A549 (cell line): Measurements from ENCODE around the gene FMOD. TPM values are rescaled to one million over a fixed set of nuclear protein-coding genes. Genes with fewer than 3 reads are reported as not detected.

Experiments used
- ATAC-seq, 2 experiments: fragments of 200-7000 bp in 1 of 2; fragments of >200 bp in 1 of 2; cut with Nextera tagmentation in 1 of 2; cut with Tn5 transposase in 1 of 2; 3 replicates each; pipeline versions ENCODE4 v1.8.0 to v1.9.1; 2018 to 2020; ENCODE audit warnings: mild to moderate bottlenecking in 1 of 2, moderate library complexity in 1 of 2
- CTCF ChIA-PET: fragments of 300-600 bp; sonication (Branson Sonifier 250); formaldehyde crosslinking; extraction: SDS; loops from one replicate; lab custom pipeline; 2021; ENCODE audit warnings: antibody characterized with exemption, inconsistent platforms; lab: Yijun Ruan, JAX
- POLR2A ChIA-PET: fragments of 350-600 bp; formaldehyde crosslinking; extraction: SDS; loops from one replicate; lab custom pipeline; 2021; ENCODE audit warnings: antibody characterized with exemption, inconsistent platforms; lab: Yijun Ruan, JAX
- DNase-seq, 2 experiments: peaks; one replicate each; pipeline versions ENCODE4 v3.0.0 to v3.0.0-alpha.2; 2011 to 2016; ENCODE audit warnings: low read depth in 1 of 2, low spot score in 1 of 2
- FAIRE-seq: peaks from 2 replicates; lab custom pipeline; 2011; peaks lifted over from hg19 to GRCh38; lab: Jason Lieb, UNC
- H3K27ac ChIP-seq, 2 experiments: fragments of >200 bp; sonication (Bioruptor Twin); formaldehyde crosslinking; 3 replicates each; pipeline ENCODE4 v1.5.1; 2016 to 2017
- H3K4me1 ChIP-seq: fragments of >200 bp; sonication (Bioruptor Twin); formaldehyde crosslinking; 3 replicates; pipeline ENCODE4 v1.6.1; 2016
- H3K4me2 ChIP-seq: fragments of >200 bp; sonication (Bioruptor Twin); formaldehyde crosslinking; 3 replicates; pipeline ENCODE4 v1.6.1; 2016
- H3K4me3 ChIP-seq: fragments of >200 bp; sonication (Bioruptor Twin); formaldehyde crosslinking; 3 replicates; pipeline ENCODE4 v1.5.1; 2016
- H3K9me3 ChIP-seq: fragments of >200 bp; sonication (Bioruptor Twin); formaldehyde crosslinking; 3 replicates; pipeline ENCODE4 v1.6.1; 2016
- CHD2 ChIP-seq: fragments of 150-350 bp; IDR thresholded peaks from 2 replicates; pipeline ENCODE4 v1.6.1; 2014; ENCODE audit warnings: low read length; ENCODE audit not compliant: partially characterized antibody
- CTCF ChIP-seq: fragments of >200 bp; sonication (Bioruptor Twin); formaldehyde crosslinking; IDR thresholded peaks from 3 replicates; pipeline ENCODE4 v1.5.1; 2016
- FOXS1 ChIP-seq: fragments of 250-450 bp; sonication (Bioruptor Pico); IDR thresholded peaks from 2 replicates; pipeline ENCODE4 v1.5.0; 2020; ENCODE audit warnings: mild to moderate bottlenecking, moderate library complexity
- HMGXB4 ChIP-seq: fragments of 250-450 bp; sonication (Bioruptor Pico); IDR thresholded peaks from 2 replicates; pipeline ENCODE4 v1.5.0; 2021; ENCODE audit warnings: mild to moderate bottlenecking, moderate library complexity, borderline replicate concordance
- HOXA7 ChIP-seq: fragments of 250-450 bp; sonication (Bioruptor Pico); IDR thresholded peaks from 2 replicates; pipeline ENCODE4 v1.5.0; 2020; ENCODE audit warnings: mild to moderate bottlenecking, moderate library complexity
- MAFK ChIP-seq: fragments of 450-650 bp; IDR thresholded peaks from 2 replicates; pipeline ENCODE4 v1.6.1; 2014; ENCODE audit not compliant: partially characterized antibody
- RAD21 ChIP-seq, 2 experiments: fragments of >200 bp in 1 of 2; sonication (Bioruptor Twin) in 1 of 2; formaldehyde crosslinking in 1 of 2; IDR thresholded peaks in 1 of 2; conservative IDR thresholded peaks in 1 of 2; 2 replicates in 1 of 2; 3 replicates in 1 of 2; pipeline ENCODE4 v1.6.1; 2012 to 2018; ENCODE audit warnings: inconsistent platforms in 1 of 2
- SMC3 ChIP-seq: fragments of >200 bp; sonication (Bioruptor Twin); formaldehyde crosslinking; IDR thresholded peaks from 3 replicates; pipeline ENCODE4 v1.6.1; 2018; ENCODE audit warnings: inconsistent platforms
- ZSCAN20 ChIP-seq: fragments of 250-450 bp; sonication (Bioruptor Pico); IDR thresholded peaks from 2 replicates; pipeline ENCODE4 v1.8.0; 2022; ENCODE audit warnings: mild to moderate bottlenecking, moderate library complexity
- WGBS: methylation state at CpG from one replicate; pipeline ENCODE4 v1.1.6; 2017; ENCODE audit errors: missing lambda C conversion rate; 5-methylcytosine and 5-hydroxymethylcytosine counted together
- polyA plus RNA-seq, 4 experiments: library from polyadenylated mRNA; depleted of rRNA in 3 of 4; stranded (reverse); fragments of >200 nt; fragmentation: RNase III in 1 of 4; extraction: RNeasy Plus Mini Kit Qiagen cat#74134 plus additional on column Dnase treatment in 1 of 4; gene quantifications; 2 replicates in 3 of 4; 3 replicates in 1 of 4; pipeline ENCODE4 v1.2.3, GENCODE V29; 2011 to 2017
- TF ChIP-seq, protein P1 (sequence below): fragments of 200-600 bp; sonication (generic); IDR thresholded peaks from 2 replicates; pipeline ENCODE4 v1.6.1; 2016; ENCODE audit warnings: antibody characterized with exemption, mild to moderate bottlenecking, moderate library complexity
- TF ChIP-seq, protein P2 (sequence below): IDR thresholded peaks from 2 replicates; pipeline ENCODE4 v1.6.1; 2012; ENCODE audit warnings: low read depth, borderline replicate concordance

The FMOD gene
- polyA plus RNA-seq, 2 of the 4 experiments (the other 2 are of a cell fraction) = 0.03 TPM; not detected in 1

DNA sequence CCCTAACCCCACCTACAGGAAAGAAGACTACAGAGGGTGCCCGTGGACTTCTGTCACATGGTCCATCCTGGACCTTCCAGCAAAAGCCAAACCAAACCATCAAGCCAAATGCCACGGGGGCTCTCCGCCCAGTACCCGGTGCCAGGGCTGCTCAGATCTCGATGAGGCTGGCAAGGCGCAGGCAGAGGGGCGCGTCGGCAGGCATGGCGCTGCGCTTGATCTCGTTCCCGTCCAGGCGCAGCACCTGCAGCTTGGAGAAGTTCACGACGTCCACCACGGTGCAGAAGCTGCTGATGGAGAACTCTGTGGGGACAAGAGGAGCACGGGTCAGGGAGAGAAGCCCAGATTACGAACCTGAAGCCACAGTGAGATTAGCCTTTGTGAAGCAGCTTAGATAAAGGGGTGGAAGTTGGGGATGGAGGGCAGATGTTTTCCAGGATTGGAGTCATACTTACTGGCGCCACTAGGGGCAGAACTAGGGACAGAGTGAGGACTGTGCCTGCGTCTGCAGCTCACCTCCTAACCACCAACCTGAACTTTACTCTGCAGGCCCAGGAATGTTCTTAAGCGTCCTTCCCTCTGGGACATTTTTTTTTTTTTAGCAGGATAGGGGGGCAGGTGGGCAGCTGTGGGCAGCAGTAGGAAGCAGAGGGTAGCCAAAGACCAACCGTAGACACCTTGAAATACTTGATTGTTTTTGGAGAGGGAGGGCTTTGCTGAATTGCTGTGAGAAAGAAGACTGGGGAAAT, 8.6 kb downstream of the FMOD start:
- Histone ChIP-seq H3K4me2 (peak overlapping the region; percentile 51; the same call in 2 of the 3 replicates), H3K4me3 (no peak overlapping the region), H3K27ac (no peak overlapping the region), H3K4me1 (no peaks in the 10 kb centered on the region), H3K9me3 (no peaks in the 10 kb centered on the region)
- WGBS = 19% methylated on average over 17 of the region's 23 CpGs
- ChIA-PET CTCF (interaction anchor here (0.6 to 23.4 kb wide), 36 partner anchors 8 to 483 kb away, joined by 3 to 510 read pairs (median 5); partner anchors contain the start of genes FMOD, OPTC and PRELP), POLR2A (interaction anchor here (0.7 kb wide), 1 partner anchor 8 kb away, joined by 3 read pairs; no protein-coding TSS in a partner anchor)
- ATAC-seq (peak; percentile 81 to 89), DNase-seq (peak; percentile 52 to 83), FAIRE-seq (no peak)
- TF ChIP-seq RAD21 (conservative IDR thresholded peaks at IDR 0.05 in 1 of 2, IDR thresholded peaks at IDR 0.05 in 1 of 2) (peak; percentile 36 to 48; a peak in 3 of 5 replicates), SMC3 (peak; percentile 20; the same call in 1 of the 3 replicates), CHD2 (no peak), HOXA7 (CRISPR knock-in tag) (no peak), CTCF (peak; percentile 57)

DNA sequence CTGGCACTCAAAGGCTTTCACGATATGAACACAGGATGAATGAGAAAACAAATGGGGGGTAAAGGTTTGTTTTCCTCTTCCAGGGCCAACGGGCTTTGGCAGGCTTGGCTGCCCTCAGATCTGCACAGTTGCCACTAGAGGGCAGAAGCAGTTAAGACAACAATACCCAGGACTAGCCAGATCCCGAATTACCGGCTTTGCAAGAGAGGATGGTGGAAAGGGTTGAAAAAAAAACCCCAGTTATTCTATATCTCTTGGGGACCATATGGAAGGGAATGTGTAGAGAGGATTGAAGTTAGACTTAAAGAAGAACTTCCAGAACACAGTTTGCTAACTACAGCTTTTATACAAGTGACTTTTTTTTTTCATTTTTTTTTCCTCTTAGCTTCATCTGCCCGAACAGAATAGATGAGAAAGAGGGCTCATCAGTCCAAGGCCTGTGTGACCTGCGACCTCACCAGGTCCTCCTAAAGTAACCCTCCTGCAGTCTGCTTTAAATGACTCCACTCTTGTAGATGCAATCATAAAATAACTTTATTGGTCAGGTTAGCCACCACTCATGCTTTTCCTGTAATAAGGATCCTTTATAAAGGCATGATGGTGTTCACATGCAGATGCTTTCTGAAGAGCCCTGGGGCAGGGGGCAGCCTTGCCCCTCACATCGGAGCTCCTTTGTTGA, 10.7 kb downstream of the FMOD start:
- DNase-seq = peak; percentile 79 to 92
- 14% methylated on average over 7 of the region's 7 CpGs for WGBS
- POLR2A ChIA-PET = no interaction called here
- H3K4me3 ChIP-seq = no peak overlapping the region
- no peaks in the 10 kb centered on the region for H3K4me1 ChIP-seq
- H3K4me2 ChIP-seq = no peak overlapping the region
- no peaks in the 10 kb centered on the region for H3K9me3 ChIP-seq
- H3K27ac ChIP-seq = no peak overlapping the region
- FAIRE-seq = no peak
- CTCF ChIA-PET = interaction anchor here (0.6 to 23.4 kb wide), 51 partner anchors 10 to 1153 kb away, joined by 3 to 510 read pairs (median 5); partner anchors contain the start of genes FMOD, OPTC and PRELP
- ATAC-seq = peak; percentile 79 to 89; a peak in 5 of 6 replicates
- TF ChIP-seq CTCF = peak; percentile 90
- TF ChIP-seq HMGXB4 (CRISPR knock-in tag) = no peak
- no peak for TF ChIP-seq FOXS1 (CRISPR knock-in tag)
- TF ChIP-seq SMC3 = peak; percentile 88
- TF ChIP-seq RAD21 (conservative IDR thresholded peaks at IDR 0.05 in 1 of 2, IDR thresholded peaks at IDR 0.05 in 1 of 2) = peak; percentile 89 to 91
- TF ChIP-seq, all 56 proteins: peak for 3

GRCh38 chr1:203338335-203339036, 12.4 kb downstream of the FMOD start:
- Histone ChIP-seq H3K4me3 (no peak overlapping the region), H3K27ac (no peak overlapping the region), H3K4me1 (no peaks in the 10 kb centered on the region), H3K9me3 (no peaks in the 10 kb centered on the region), H3K4me2 (no peak overlapping the region)
- ChIA-PET CTCF (interaction anchor here (0.6 to 23.4 kb wide), 27 partner anchors 12 to 364 kb away, joined by 3 to 510 read pairs (median 7); partner anchors contain the start of genes ATP2B4, FMOD, OPTC and PRELP), POLR2A (no interaction called here)
- FAIRE-seq (no peak), DNase-seq (peak; percentile 65 to 77), ATAC-seq (peak in 1 of 2 experiments; percentile 67; a peak in 3 of 6 replicates)
- 46% methylated on average over 18 of the region's 18 CpGs for WGBS
- TF ChIP-seq, protein P1, sequence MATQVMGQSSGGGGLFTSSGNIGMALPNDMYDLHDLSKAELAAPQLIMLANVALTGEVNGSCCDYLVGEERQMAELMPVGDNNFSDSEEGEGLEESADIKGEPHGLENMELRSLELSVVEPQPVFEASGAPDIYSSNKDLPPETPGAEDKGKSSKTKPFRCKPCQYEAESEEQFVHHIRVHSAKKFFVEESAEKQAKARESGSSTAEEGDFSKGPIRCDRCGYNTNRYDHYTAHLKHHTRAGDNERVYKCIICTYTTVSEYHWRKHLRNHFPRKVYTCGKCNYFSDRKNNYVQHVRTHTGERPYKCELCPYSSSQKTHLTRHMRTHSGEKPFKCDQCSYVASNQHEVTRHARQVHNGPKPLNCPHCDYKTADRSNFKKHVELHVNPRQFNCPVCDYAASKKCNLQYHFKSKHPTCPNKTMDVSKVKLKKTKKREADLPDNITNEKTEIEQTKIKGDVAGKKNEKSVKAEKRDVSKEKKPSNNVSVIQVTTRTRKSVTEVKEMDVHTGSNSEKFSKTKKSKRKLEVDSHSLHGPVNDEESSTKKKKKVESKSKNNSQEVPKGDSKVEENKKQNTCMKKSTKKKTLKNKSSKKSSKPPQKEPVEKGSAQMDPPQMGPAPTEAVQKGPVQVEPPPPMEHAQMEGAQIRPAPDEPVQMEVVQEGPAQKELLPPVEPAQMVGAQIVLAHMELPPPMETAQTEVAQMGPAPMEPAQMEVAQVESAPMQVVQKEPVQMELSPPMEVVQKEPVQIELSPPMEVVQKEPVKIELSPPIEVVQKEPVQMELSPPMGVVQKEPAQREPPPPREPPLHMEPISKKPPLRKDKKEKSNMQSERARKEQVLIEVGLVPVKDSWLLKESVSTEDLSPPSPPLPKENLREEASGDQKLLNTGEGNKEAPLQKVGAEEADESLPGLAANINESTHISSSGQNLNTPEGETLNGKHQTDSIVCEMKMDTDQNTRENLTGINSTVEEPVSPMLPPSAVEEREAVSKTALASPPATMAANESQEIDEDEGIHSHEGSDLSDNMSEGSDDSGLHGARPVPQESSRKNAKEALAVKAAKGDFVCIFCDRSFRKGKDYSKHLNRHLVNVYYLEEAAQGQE = no peak
- TF ChIP-seq CTCF (peak; percentile 68), ZSCAN20 (CRISPR knock-in tag) (no peak), SMC3 (peak; percentile 69), RAD21 (conservative IDR thresholded peaks at IDR 0.05 in 1 of 2, IDR thresholded peaks at IDR 0.05 in 1 of 2) (peak; percentile 65 to 83), MAFK (no peak)
- TF ChIP-seq, protein P2, sequence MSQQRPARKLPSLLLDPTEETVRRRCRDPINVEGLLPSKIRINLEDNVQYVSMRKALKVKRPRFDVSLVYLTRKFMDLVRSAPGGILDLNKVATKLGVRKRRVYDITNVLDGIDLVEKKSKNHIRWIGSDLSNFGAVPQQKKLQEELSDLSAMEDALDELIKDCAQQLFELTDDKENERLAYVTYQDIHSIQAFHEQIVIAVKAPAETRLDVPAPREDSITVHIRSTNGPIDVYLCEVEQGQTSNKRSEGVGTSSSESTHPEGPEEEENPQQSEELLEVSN = no peak
